Measurements from ENCODE around the gene DPP10.

The DPP10 gene

GRCh38 chr2:115160531-115161080 is 718.2 kb downstream of the DPP10 start:
- no peak for DNase-seq (ENCODE audit: low read depth)

- no peak for DNase-seq (ENCODE audit: low read depth)
Observed at GRCh38 chr2:115161081-115161770, 718.8 kb downstream of the DPP10 start.

- DNase-seq (ENCODE audit: low read depth) = no peak
Observed at GRCh38 chr2:115161771-115162493, 719.5 kb downstream of the DPP10 start.

GRCh38 chr2:115162494-115163293 is 720.3 kb downstream of the DPP10 start:
- no peak for DNase-seq (ENCODE audit: low read depth)

- no peak for DNase-seq (ENCODE audit: low read depth)
Observed at GRCh38 chr2:115163572-115163971, 721.1 kb downstream of the DPP10 start.

GRCh38 chr2:115165529-115166109 is 723.2 kb downstream of the DPP10 start:
- DNase-seq (ENCODE audit: low read depth) = no peak

GRCh38 chr2:115168457-115168856 is 726.0 kb downstream of the DPP10 start:
- DNase-seq (ENCODE audit: low read depth) = no peak

GRCh38 chr2:115169814-115170213 is 727.4 kb downstream of the DPP10 start:
- no peak for DNase-seq (ENCODE audit: low read depth)

- no peak for DNase-seq (ENCODE audit: low read depth)
Observed at GRCh38 chr2:115171751-115172150, 729.3 kb downstream of the DPP10 start.

- DNase-seq (ENCODE audit: low read depth) = no peak
Observed at GRCh38 chr2:115174651-115175050, 732.2 kb downstream of the DPP10 start.

GRCh38 chr2:115183144-115183543 is 740.7 kb downstream of the DPP10 start:
- DNase-seq (ENCODE audit: low read depth) = no peak

- no peak for DNase-seq (ENCODE audit: low read depth)
Observed at GRCh38 chr2:115190459-115190858, 748.0 kb downstream of the DPP10 start.

GRCh38 chr2:115194623-115195022 is 752.2 kb downstream of the DPP10 start:
- DNase-seq (ENCODE audit: low read depth) = no peak

GRCh38 chr2:115196587-115196986 is 754.1 kb downstream of the DPP10 start:
- DNase-seq (ENCODE audit: low read depth) = no peak

- DNase-seq (ENCODE audit: low read depth) = no peak
Observed at GRCh38 chr2:115199966-115200365, 757.5 kb downstream of the DPP10 start.

- DNase-seq (ENCODE audit: low read depth) = no peak
Observed at GRCh38 chr2:115201386-115201785, 758.9 kb downstream of the DPP10 start.

GRCh38 chr2:115208493-115209164 is 766.2 kb downstream of the DPP10 start:
- DNase-seq (ENCODE audit: low read depth) = no peak

- DNase-seq (ENCODE audit: low read depth) = no peak
Observed at GRCh38 chr2:115214050-115214449, 771.6 kb downstream of the DPP10 start.

GRCh38 chr2:115219296-115219695 is 776.9 kb downstream of the DPP10 start:
- no peak for DNase-seq (ENCODE audit: low read depth)

GRCh38 chr2:115234186-115234585 is 791.7 kb downstream of the DPP10 start:
- DNase-seq (ENCODE audit: low read depth) = no peak

GRCh38 chr2:115234737-115235136 is 792.3 kb downstream of the DPP10 start:
- DNase-seq (ENCODE audit: low read depth) = no peak

- DNase-seq (ENCODE audit: low read depth) = no peak
Observed at GRCh38 chr2:115248066-115248465, 805.6 kb downstream of the DPP10 start.
